Stimulated activated CD8-positive, alpha-beta memory T cell treated with anti-CD3 and anti-CD28 coated beads, Interleukin-15, amount 100 ng/mL, for 1 hour (primary cell): ENCODE results near the gene CAD.

Experiments used
- DNase-seq: peaks from one replicate; pipeline ENCODE4 v3.0.0-alpha.2; 2020; ENCODE audit warnings: low read depth

CAD gene

DNA sequence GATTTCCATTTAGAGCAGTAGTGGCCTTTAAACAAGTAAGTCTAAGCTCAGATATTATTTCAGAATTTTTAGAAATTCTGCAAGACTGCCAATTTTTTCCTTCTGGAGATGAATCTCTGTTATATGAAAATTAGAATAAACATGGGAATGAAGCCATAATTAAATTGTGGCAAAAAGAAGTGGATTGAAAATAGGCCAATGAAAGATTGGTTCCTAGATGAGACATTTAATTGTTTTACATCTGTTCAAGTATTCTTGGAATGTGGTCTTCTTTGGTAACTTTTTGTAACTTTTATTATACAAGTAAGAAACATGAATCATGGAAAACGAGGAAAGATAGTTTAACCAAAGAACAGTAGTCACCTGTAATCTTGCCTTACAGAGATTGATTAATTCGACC, 10.3 kb downstream of the CAD start:
- no peak for DNase-seq

DNA sequence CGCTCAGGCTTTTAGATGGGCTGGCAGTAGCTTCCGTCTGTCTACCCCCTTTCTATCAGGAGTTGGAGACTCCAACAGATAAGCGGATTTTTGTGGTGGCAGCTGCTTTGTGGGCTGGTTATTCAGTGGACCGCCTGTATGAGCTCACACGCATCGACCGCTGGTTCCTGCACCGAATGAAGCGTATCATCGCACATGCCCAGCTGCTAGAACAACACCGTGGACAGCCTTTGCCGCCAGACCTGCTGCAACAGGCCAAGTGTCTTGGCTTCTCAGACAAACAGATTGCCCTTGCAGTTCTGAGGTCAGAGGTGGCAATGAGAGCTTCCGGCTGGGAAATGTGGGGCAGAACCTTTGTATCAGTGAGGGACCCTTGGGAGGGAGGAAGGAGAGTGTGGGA, 14.8 kb downstream of the CAD start:
- no peak for DNase-seq

- DNase-seq: no peak
Observed at GRCh38 chr2:27233341-27233740, 16.2 kb downstream of the CAD start.

DNA sequence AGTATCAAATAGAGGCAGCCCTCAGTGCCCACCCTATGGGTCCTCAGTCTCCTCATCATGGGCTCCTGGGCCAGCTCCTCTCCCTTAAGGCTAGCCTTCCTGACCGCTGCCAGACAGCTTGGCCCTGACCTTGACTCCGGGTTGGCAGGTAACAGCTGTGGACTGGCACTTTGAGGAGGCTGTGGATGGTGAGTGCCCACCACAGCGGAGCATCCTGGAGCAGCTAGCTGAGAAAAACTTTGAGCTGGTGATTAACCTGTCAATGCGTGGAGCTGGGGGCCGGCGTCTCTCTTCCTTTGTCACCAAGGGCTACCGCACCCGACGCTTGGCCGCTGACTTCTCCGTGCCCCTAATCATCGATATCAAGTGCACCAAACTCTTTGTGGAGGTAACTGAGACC, 19.0 kb downstream of the CAD start:
- no peak for DNase-seq

GRCh38 chr2:27236626-27237025, 19.5 kb downstream of the CAD start:
- no peak for DNase-seq

- DNase-seq: no peak
Observed at GRCh38 chr2:27237341-27237945, 20.3 kb downstream of the CAD start.

GRCh38 chr2:27238976-27239375, 21.8 kb downstream of the CAD start:
- DNase-seq: no peak

DNA sequence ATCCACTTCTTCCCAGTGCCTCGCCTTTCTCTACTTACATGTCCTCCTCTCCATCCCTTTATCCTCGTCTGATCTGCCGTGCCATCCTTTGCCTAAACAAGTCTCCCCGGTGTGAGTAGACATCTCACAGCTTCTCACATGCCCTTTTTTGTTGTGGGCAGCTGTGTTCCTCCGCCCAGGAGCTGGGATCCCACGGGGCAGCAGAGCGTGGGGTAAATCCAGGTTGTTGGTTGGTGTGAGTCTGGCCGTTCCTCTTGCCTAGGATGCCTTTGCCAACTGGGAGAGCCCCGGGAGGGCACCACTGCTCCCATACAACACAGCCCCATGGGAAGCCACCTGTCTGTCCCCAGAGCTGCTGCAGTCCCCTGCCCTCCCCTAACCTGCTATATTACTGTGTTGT, 23.2 kb downstream of the CAD start:
- DNase-seq: no peak

DNA sequence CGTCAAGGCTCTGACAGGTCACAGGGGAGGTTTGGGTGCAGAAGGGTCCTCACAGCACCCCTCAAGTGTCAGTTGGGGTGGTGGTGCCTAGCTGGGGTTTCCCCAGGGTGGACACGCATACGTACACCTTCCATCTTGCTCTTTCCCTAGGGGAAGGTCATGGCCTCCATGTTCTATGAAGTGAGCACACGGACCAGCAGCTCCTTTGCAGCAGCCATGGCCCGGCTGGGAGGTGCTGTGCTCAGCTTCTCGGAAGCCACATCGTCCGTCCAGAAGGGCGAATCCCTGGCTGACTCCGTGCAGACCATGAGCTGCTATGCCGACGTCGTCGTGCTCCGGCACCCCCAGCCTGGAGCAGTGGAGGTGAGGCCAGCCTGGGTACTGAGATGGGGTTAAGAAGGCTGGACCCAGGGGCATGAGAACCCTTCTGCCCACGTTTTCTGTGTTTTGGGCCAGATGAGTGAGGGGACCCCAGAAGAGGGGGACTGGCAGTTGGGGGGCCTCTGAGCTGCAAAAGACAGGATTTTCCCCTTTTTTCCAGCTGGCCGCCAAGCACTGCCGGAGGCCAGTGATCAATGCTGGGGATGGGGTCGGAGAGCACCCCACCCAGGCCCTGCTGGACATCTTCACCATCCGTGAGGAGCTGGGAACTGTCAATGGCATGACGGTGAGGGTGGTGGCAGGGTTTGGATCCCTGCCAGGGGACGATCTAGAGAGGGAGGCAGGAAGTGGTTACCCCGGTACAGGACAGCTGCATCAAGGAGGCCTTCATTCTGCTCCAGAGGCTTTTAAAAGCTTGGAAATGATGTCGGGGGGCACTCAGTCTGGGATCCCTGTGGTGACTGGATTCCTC, 24.8 kb downstream of the CAD start:
- no peak for DNase-seq

GRCh38 chr2:27242614-27242951, 25.4 kb downstream of the CAD start:
- DNase-seq: no peak

- no peak for DNase-seq
Observed at GRCh38 chr2:27243391-27244130, 26.4 kb downstream of the CAD start.

DNA sequence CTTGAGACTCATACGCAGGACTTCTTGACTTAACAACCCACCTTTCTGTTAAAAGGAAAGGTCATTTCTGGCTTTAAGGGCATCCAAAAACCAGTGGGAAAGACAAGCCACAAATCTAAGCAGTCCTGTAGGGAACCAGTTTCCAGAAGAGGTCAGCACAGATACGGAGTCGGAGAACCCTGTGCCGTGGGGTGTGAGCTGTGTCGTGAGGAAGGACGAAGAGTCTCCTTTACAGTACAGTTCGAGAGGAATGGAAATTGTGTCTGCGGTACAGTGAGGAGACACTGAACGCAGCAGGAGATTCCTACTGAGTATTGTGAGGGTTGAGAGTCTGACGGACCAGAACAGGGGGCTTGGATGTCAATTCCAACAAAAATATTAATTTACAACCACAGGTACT, 27.9 kb downstream of the CAD start:
- DNase-seq: no peak

- DNase-seq: no peak
Observed at GRCh38 chr2:27245626-27246025, 28.5 kb downstream of the CAD start.

DNA sequence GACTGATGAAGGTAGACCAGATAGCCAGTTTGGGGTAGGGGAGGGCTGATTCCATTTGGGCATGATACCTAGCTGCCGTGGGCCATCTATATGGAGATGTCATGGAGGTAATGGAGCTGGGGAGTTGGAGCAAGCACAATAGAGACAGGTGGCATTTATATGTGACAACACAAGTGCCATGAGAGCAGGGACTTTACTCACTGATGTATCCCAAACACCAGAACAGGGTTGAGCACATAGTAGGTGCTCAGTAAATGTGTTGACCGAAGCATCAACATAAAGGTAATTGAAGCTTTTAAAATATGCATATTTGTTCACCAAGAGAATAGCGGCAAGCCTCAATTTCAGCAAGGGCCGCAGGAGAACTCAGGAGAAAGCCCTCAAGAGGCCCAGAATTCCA, 30.7 kb downstream of the CAD start:
- DNase-seq: no peak

DNA sequence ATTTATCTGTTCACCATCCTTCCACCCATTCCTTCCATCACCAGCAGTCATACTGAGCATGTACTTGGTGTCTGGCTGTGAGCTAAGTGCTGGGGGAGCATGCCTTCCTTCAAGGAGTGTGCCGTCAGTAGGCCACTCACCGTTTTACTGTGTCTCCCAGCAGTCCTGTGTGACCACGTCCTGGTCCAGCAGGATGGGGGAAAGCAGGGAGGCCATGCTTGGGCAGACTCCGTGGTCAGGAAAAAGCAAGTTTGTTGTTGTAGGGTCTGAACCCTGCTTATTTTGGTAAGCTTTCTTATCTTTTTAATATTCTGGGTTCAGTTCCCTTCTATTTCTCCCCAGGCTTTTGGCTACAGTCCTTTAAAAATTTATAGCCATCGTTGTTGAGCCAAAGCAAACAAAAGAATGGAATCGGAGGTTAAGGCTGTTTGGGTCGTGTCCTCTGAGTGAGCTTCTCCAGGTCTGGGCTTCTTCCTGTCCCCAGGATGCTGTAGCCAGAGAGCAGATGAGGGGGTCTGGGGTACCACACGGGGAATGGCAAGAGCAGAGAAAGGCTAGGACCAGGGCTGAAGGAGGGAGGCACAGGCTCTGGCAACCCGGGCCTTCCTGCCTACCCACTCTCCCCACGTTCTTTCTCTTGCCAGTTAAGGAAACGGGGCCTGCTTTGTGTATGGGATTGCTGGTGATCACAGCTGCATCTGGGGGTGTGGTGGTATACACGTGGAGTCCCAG, 32.2 kb downstream of the CAD start:
- DNase-seq: no peak

- DNase-seq: peak; percentile 19
Observed at GRCh38 chr2:27249891-27250651, 32.9 kb downstream of the CAD start.

DNA sequence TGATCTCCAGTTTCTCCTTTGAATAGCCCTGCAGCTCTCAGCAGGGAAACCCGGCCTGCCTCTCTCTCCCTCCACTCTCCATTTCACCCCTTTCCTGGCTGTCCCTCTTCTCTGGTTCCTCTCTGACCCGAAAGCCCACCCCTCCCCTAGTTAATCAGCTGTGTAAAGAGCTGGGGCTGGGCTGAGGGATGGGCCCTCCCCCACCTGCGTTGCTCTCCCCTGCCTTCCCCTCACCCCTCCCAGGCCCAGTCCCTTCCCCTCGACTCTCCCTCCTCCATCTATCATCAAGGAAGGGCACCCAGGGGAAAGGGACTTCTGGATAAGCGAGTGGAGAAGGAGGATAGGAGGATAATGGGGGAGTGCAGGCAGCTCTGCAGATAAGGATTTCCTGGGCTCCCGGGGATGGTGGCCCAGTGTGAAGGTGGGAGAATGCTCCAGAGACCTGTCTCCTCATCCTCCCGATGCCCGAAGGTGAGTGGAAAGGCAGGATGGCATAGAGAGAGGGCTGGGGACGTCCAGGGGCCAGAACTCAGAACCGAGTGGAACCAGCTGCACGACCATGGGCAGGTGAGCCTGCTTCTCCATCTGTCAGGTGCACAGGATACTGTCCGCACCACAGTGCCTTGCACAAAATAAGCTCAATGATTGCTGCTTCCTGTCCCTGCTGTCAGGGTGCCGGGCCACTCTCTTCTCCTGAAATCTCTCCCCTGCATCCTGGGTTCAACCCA, 33.6 kb downstream of the CAD start:
- DNase-seq: no peak

GRCh38 chr2:27251766-27252165, 34.6 kb downstream of the CAD start:
- DNase-seq: no peak

DNA sequence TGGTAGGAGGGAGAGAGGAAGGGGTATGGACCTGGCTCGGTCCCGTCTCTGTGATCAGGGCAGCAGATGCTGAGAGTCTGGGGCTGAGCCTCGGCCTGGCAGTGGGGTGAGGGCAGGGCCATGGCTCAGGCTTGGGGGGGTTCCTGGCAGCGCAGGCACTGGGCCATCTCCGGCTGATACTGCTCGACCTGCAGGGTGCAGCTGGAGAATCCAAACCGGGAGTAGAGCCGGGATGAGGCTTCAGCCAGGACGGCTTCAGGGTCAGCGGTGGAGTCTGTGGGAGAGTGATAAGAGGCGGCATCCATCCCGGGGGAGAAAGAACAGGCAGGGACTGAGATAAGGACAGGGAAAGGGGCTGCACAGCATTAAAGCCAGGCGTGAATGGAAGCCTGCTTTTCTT, 38.0 kb downstream of the CAD start:
- DNase-seq: no peak

DNA sequence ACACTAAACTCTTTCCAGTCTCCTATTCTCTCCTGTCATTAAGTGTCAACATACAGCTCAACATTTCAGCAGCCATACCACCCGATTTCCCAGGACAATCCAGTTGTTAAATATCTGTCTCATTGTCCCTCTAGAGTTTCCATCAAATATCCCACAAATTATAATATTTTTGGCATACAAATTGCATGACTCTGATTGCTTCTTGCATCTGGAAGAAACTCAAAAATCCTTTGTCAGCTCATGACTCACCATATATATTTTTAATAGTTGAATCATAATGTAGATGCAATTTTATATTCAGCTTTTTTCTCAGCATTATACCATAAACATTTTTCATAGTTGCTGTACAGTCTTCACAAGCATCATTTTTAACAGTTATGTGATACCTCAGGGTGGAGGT, 38.5 kb downstream of the CAD start:
- no peak for DNase-seq

GRCh38 chr2:27256855-27257454, 39.8 kb downstream of the CAD start:
- DNase-seq: no peak
